HTERT RPE-1 (cell line): ENCODE data around the gene MMEL1.

Experiments used
- in situ Hi-C: fragments of 300-500 bp; cut with MboI; formaldehyde crosslinking; loops from 4 replicates; pipeline ENCODE4 v1.14.3; 2020; ENCODE audit warnings: low sequenced_read_pairs

The MMEL1 gene

GRCh38 chr1:2642560-2643413 is 10.0 kb upstream of the MMEL1 start:
- in situ Hi-C loops = no loop called here

GRCh38 chr1:2642131-2642559 is 9.3 kb upstream of the MMEL1 start:
- in situ Hi-C loops = no loop called here

GRCh38 chr1:2641381-2642130 is 8.7 kb upstream of the MMEL1 start:
- in situ Hi-C loops = no loop called here

GRCh38 chr1:2640626-2641025 is 7.8 kb upstream of the MMEL1 start:
- in situ Hi-C loops = no loop called here

GRCh38 chr1:2639607-2640521 is 7.0 kb upstream of the MMEL1 start:
- in situ Hi-C loops = no loop called here

GRCh38 chr1:2639203-2639602 is 6.4 kb upstream of the MMEL1 start:
- in situ Hi-C loops = no loop called here

- in situ Hi-C loops = no loop called here
These were observed 5.8 kb upstream of the MMEL1 start for GRCh38 chr1:2638466-2639115.

GRCh38 chr1:2637442-2638145 is 4.8 kb upstream of the MMEL1 start:
- in situ Hi-C loops = no loop called here

- in situ Hi-C loops = no loop called here
These were observed 3.9 kb upstream of the MMEL1 start for GRCh38 chr1:2636733-2637132.

GRCh38 chr1:2635361-2636010 is 2.7 kb upstream of the MMEL1 start:
- in situ Hi-C loops = no loop called here

- in situ Hi-C loops = no loop called here
These were observed 1.2 kb upstream of the MMEL1 start for GRCh38 chr1:2633936-2634491.

GRCh38 chr1:2633366-2633935 is 635 bp upstream of the MMEL1 start:
- in situ Hi-C loops = no loop called here

GRCh38 chr1:2632051-2632430 is 775 bp downstream of the MMEL1 start:
- in situ Hi-C loops = no loop called here

GRCh38 chr1:2631136-2632050 is 1.4 kb downstream of the MMEL1 start:
- in situ Hi-C loops = no loop called here

- in situ Hi-C loops = no loop called here
These were observed 2.2 kb downstream of the MMEL1 start for GRCh38 chr1:2630498-2631135.

- in situ Hi-C loops = no loop called here
These were observed 3.0 kb downstream of the MMEL1 start for GRCh38 chr1:2629627-2630497.
